K562 (cell line): ENCODE results near the gene ZNF644. TPM values are rescaled to one million over a fixed set of nuclear protein-coding genes. Genes with fewer than 3 reads are reported as not detected.

Source experiments
- ATAC-seq: fragments of 200-7000 bp; cut with Tn5 transposase; 3 replicates; pipeline ENCODE4 v1.9.1; 2020; ENCODE audit warnings: moderate library complexity
- BruUV-seq: library from RNA; stranded (reverse); fragments of 400-500 nt; replicated peaks from 2 replicates; lab custom pipeline; 2021; lab: Mats Ljungman, UMichigan
- CTCF ChIA-PET: fragments of 300-600 bp; formaldehyde crosslinking; extraction: SDS; loops from one replicate; lab custom pipeline; 2021; ENCODE audit warnings: low intra/inter-chr PET ratio; lab: Yijun Ruan, JAX
- POLR2A ChIA-PET: fragments of 300-600, 350-650 bp; sonication (Branson Sonifier 250); formaldehyde crosslinking; extraction: SDS; loops from one replicate; lab custom pipeline; 2021; ENCODE audit warnings: antibody characterized with exemption, inconsistent platforms; lab: Yijun Ruan, JAX
- DNase-seq, 4 experiments: peaks; one replicate each; pipeline versions ENCODE4 v3.0.0 to v3.0.0-alpha.2; 2011 to 2018; ENCODE audit warnings: low spot score in 3 of 4, mixed read lengths in 3 of 4; ENCODE audit errors: extremely low read depth in 1 of 4
- FAIRE-seq: peaks from 2 replicates; lab custom pipeline; 2011; peaks lifted over from hg19 to GRCh38; lab: Jason Lieb, UNC
- H2AFZ ChIP-seq: 2 replicates; pipeline ENCODE4 v1.6.0; 2011; ENCODE audit warnings: low read depth, low read length, control low read depth, inconsistent platforms
- H3K27ac ChIP-seq: fragments of 200-600 bp; 3 replicates; pipeline ENCODE4 v1.8.0; 2011; ENCODE audit warnings: low read depth, mild to moderate bottlenecking, control low read depth, inconsistent platforms, low read length, moderate library complexity, mixed read lengths; ENCODE audit errors: extremely low read depth
- H3K27me3 ChIP-seq, 2 experiments: fragments of 300-600 bp in 1 of 2; 2 replicates in 1 of 2; 3 replicates in 1 of 2; pipeline versions ENCODE4 v1.6.0 to v1.8.0; 2011; ENCODE audit warnings: inconsistent platforms in 2 of 2, low read length in 2 of 2, mild to moderate bottlenecking in 1 of 2, mixed read lengths in 1 of 2, moderate library complexity in 1 of 2; ENCODE audit not compliant: control insufficient read depth in 2 of 2, insufficient read depth in 2 of 2
- H3K36me3 ChIP-seq: fragments of 300-600 bp; 3 replicates; pipeline ENCODE4 v1.8.0; 2011; ENCODE audit warnings: mild to moderate bottlenecking, low read length, inconsistent platforms; ENCODE audit not compliant: control insufficient read depth, insufficient read depth
- H3K4me1 ChIP-seq, 2 experiments: fragments of 200-600 bp in 1 of 2; replicated peaks in 1 of 2; 2 replicates in 1 of 2; 3 replicates in 1 of 2; pipeline versions ENCODE4 v1.5.1 to v1.8.0; 2011; ENCODE audit warnings: inconsistent platforms in 2 of 2, low read length in 2 of 2, mild to moderate bottlenecking in 1 of 2, mixed read lengths in 1 of 2, moderate library complexity in 1 of 2; ENCODE audit not compliant: control insufficient read depth in 2 of 2, insufficient read depth in 2 of 2
- H3K4me2 ChIP-seq: 2 replicates; pipeline ENCODE4 v1.6.1; 2011; ENCODE audit warnings: low read length, control low read depth, inconsistent platforms, mixed read lengths; ENCODE audit not compliant: insufficient read depth
- H3K4me3 ChIP-seq: fragments of 200-600 bp; sonication (generic), shearing (Covaris generic); 2 replicates; pipeline ENCODE4 v1.5.1; 2016; ENCODE audit warnings: control low read depth, inconsistent platforms
- H3K79me2 ChIP-seq: fragments of 200-600 bp; 3 replicates; pipeline ENCODE4 v1.8.0; 2011; ENCODE audit warnings: low read length, inconsistent platforms; ENCODE audit not compliant: control insufficient read depth, insufficient read depth
- H3K9ac ChIP-seq, 2 experiments: 2 replicates each; pipeline versions ENCODE4 v1.6.0 to v1.6.1; 2011; ENCODE audit warnings: low read depth in 2 of 2, low read length in 2 of 2, control low read depth in 1 of 2, inconsistent platforms in 1 of 2, mild to moderate bottlenecking in 1 of 2, mixed read lengths in 1 of 2; ENCODE audit not compliant: insufficient read depth in 1 of 2
- H3K9me1 ChIP-seq: one replicate; pipeline ENCODE4 v1.6.0; 2011; ENCODE audit warnings: inconsistent platforms, mild to moderate bottlenecking, low read length, moderate library complexity; ENCODE audit not compliant: control insufficient read depth, insufficient read depth
- H3K9me3 ChIP-seq: replicated peaks from 2 replicates; pipeline ENCODE4 v1.5.1; 2011; ENCODE audit warnings: low read depth, low read length, inconsistent platforms; ENCODE audit not compliant: control insufficient read depth, insufficient read depth
- H4K20me1 ChIP-seq: replicated peaks from 2 replicates; pipeline ENCODE4 v1.6.1; 2011; ENCODE audit warnings: low read length, inconsistent platforms, mixed read lengths; ENCODE audit not compliant: control insufficient read depth, insufficient read depth
- CBX1 ChIP-seq: sonication (generic); IDR thresholded peaks from 2 replicates; pipeline ENCODE4 v1.6.1; 2016; ENCODE audit warnings: antibody characterized with exemption, low read depth, mild to moderate bottlenecking
- CEBPB ChIP-seq: fragments of 450-650 bp; IDR thresholded peaks from 2 replicates; pipeline ENCODE4 v1.6.1; 2016; ENCODE audit warnings: missing genetic modification characterization, missing compliant biosample characterization
- CGGBP1 ChIP-seq: fragments of 250-450 bp; sonication (Bioruptor Pico); IDR thresholded peaks from 2 replicates; pipeline ENCODE4 v1.9.0; 2021; ENCODE audit warnings: mild to moderate bottlenecking
- ILK ChIP-seq: fragments of 450-650 bp; IDR thresholded peaks from 2 replicates; pipeline ENCODE4 v1.6.1; 2016; ENCODE audit warnings: missing genetic modification characterization, low read depth, mild to moderate bottlenecking, missing compliant biosample characterization, moderate library complexity, borderline replicate concordance
- KLF6 ChIP-seq: fragments of 250-450 bp; sonication (Bioruptor Pico); IDR thresholded peaks from 2 replicates; pipeline ENCODE4 v1.4.0; 2020; ENCODE audit warnings: mild to moderate bottlenecking, moderate library complexity, borderline replicate concordance
- MLLT1 ChIP-seq, 2 experiments: fragments of 450-650 bp; IDR thresholded peaks; 2 replicates each; pipeline ENCODE4 v1.6.1; 2016
- POLR2AphosphoS5 ChIP-seq: IDR thresholded peaks from 2 replicates; pipeline ENCODE4 v1.6.1; 2011; ENCODE audit warnings: mild to moderate bottlenecking, low read depth, low read length, moderate library complexity; ENCODE audit not compliant: control insufficient read depth, insufficient read depth
- RBBP5 ChIP-seq: fragments of 200-600 bp; sonication (generic); IDR thresholded peaks from 2 replicates; pipeline ENCODE4 v1.6.1; 2012; ENCODE audit warnings: borderline replicate concordance, mild to moderate bottlenecking, low read length, control low read depth, inconsistent platforms; ENCODE audit not compliant: insufficient read depth, poor library complexity, severe bottlenecking
- RREB1 ChIP-seq: fragments of 250-450 bp; sonication (Bioruptor Pico); IDR thresholded peaks from 2 replicates; pipeline ENCODE4 v1.4.0; 2020
- SMAD3 ChIP-seq: fragments of 450-650 bp; formaldehyde crosslinking; conservative IDR thresholded peaks from 2 replicates; pipeline ENCODE4 v1.4.0; 2020; ENCODE audit warnings: mild to moderate bottlenecking
- SRSF9 ChIP-seq: fragments of 200-400 bp; formaldehyde crosslinking; IDR thresholded peaks from 2 replicates; pipeline ENCODE4 v1.6.1; 2017; ENCODE audit warnings: low read depth, low read length, borderline replicate concordance
- ZBTB7A ChIP-seq: IDR thresholded peaks from 2 replicates; pipeline ENCODE4 v1.6.1; 2011; ENCODE audit warnings: low read depth, mild to moderate bottlenecking, low read length, moderate library complexity, borderline replicate concordance; ENCODE audit not compliant: control insufficient read depth
- ZNF24 ChIP-seq: fragments of 450-650 bp; IDR thresholded peaks from 2 replicates; pipeline ENCODE4 v1.6.1; 2016
- WGBS: fragments of 100-300 bp; shearing (Covaris generic); methylation state at CpG from one replicate; pipeline ENCODE4 v1.1.6; 2016; ENCODE audit warnings: low coverage, mixed read lengths; ENCODE audit not compliant: insufficient coverage; ENCODE audit errors: missing lambda C conversion rate; 5-methylcytosine and 5-hydroxymethylcytosine counted together
- in situ Hi-C: fragments of 300-500 bp; cut with MboI; formaldehyde crosslinking; loops from 4 replicates; pipeline ENCODE4 v1.15.0; 2018; ENCODE audit warnings: inconsistent platforms, mixed read lengths
- intact Hi-C: fragments of 100-400 bp; cut with micrococcal nuclease; formaldehyde crosslinking; loops from 2 replicates; pipeline ENCODE4 v1.14.2; 2022
- polyA plus RNA-seq, 8 experiments: library from polyadenylated mRNA; depleted of rRNA in 4 of 8; stranded (reverse) in 5 of 8; unstranded in 3 of 8; fragments of >200 nt; fragmentation: Nextera tagmentation in 2 of 8; fragmentation: Illumina TruSeq in 1 of 8; extraction: Ambion mirVana in 2 of 8; extraction: Trizol in 1 of 8; gene quantifications; 2 replicates each; pipeline versions ENCODE4 v1.2.1 to v1.2.3, GENCODE V29; 2011 to 2014; ENCODE audit warnings: inconsistent platforms in 1 of 8, missing spikeins in 1 of 8
- total RNA-seq, 7 experiments: library from RNA; depleted of rRNA in 6 of 7; stranded (reverse); fragments of >200 nt in 6 of 7; fragmentation: Illumina TruSeq in 2 of 7; extraction: Trizol in 2 of 7; gene quantifications; 2 replicates each; pipeline versions ENCODE4 v1.2.1 to v1.2.3, GENCODE V29; 2011 to 2021; ENCODE audit warnings: low replicate concordance in 1 of 7

ZNF644 gene
- total and polyA plus RNA-seq, 9 of the 15 experiments (the other 6 are each of a cell fraction or from before 2014, with no cell fraction given) = 25.3 to 71.4 (median 39.6) TPM

- no peaks in the 10 kb centered on the region for H3K27me3 ChIP-seq
- H4K20me1 ChIP-seq = no peaks in the 10 kb centered on the region
- no peaks in the 10 kb centered on the region for H3K9me1 ChIP-seq
- BruUV-seq = no TSS peak
- FAIRE-seq (no peak), DNase-seq (no peak), ATAC-seq (no peak)
- CTCF ChIA-PET = no interaction called here
- no peaks in the 10 kb centered on the region for H3K9me3 ChIP-seq
- in situ Hi-C loops = no loop called here
- no peak overlapping the region for H2AFZ ChIP-seq
- no peak overlapping the region for H3K27ac ChIP-seq
- intact Hi-C loops = no loop called here
- WGBS = 11% methylated on average over 3 of the region's 3 CpGs
- H3K9ac ChIP-seq = no peak overlapping the region
- peaks cover 78% of the 10 kb centered on the region for H3K79me2 ChIP-seq
- no peak overlapping the region for H3K4me3 ChIP-seq
- H3K4me2 ChIP-seq = no peak overlapping the region
- POLR2A ChIA-PET = no interaction called here
- peaks cover 5% of the 10 kb centered on the region; the same call in 2 of the 3 replicates for H3K36me3 ChIP-seq
- H3K4me1 ChIP-seq = peaks cover 0 to 5% of the 10 kb centered on the region in 2 experiments; a peak in 1 of 5 replicates
- no peak for TF ChIP-seq ZNF24
- TF ChIP-seq MLLT1 (IDR thresholded peaks at IDR 0.05) = no peak
- no peak for TF ChIP-seq POLR2AphosphoS5
- TF ChIP-seq SMAD3 = no peak
- TF ChIP-seq ILK = no peak
- no peak for TF ChIP-seq CBX1
- TF ChIP-seq RBBP5 = no peak
- TF ChIP-seq CGGBP1 (CRISPR knock-in tag) = no peak
- no peak for TF ChIP-seq SRSF9
- no peak for TF ChIP-seq KLF6 (CRISPR knock-in tag)
- no peak for TF ChIP-seq RREB1
- TF ChIP-seq ZBTB7A = no peak
- TF ChIP-seq CEBPB (tag) = peak; percentile 83
Measured at GRCh38 chr1:90952906-90953305, 68.9 kb downstream of the ZNF644 start.
